T-helper 1 cell treated with Interleukin-12 subunit alpha and Interleukin-12 subunit beta and Interleukin-4 antibody, amounts not matched to agents 30 ng/mL and 1 ng/mL, for 36 hours (primary cell): Measurements from ENCODE around the gene KCNMB2. TPM values are rescaled to one million over a fixed set of nuclear protein-coding genes. Genes with fewer than 3 reads are reported as not detected.

Source experiments
- intact Hi-C: fragments of 100-400 bp; cut with micrococcal nuclease; formaldehyde crosslinking; loops from one replicate; pipeline ENCODE4 v1.15.1; 2024
- total RNA-seq: library from RNA; stranded (reverse); gene quantifications from 2 replicates; pipeline ENCODE4 v1.2.3, GENCODE V29; 2022

KCNMB2 gene
- total RNA-seq, 1 donor from 2014 or later: not detected

- intact Hi-C loops: no loop called here
Observed at GRCh38 chr3:178646186-178646862, 110.1 kb downstream of the KCNMB2 start.

GRCh38 chr3:178655488-178655887 is 119.3 kb downstream of the KCNMB2 start:
- intact Hi-C loops: no loop called here

- intact Hi-C loops: no loop called here
Observed at GRCh38 chr3:178658694-178659325, 122.6 kb downstream of the KCNMB2 start.

- intact Hi-C loops: no loop called here
Observed at GRCh38 chr3:178663201-178663934, 127.1 kb downstream of the KCNMB2 start.

GRCh38 chr3:178665747-178666146 is 129.5 kb downstream of the KCNMB2 start:
- intact Hi-C loops: no loop called here

- intact Hi-C loops: no loop called here
Observed at GRCh38 chr3:178669022-178669601, 132.9 kb downstream of the KCNMB2 start.

GRCh38 chr3:178669758-178670157 is 133.5 kb downstream of the KCNMB2 start:
- intact Hi-C loops: no loop called here

GRCh38 chr3:178671377-178671776 is 135.1 kb downstream of the KCNMB2 start:
- intact Hi-C loops: no loop called here

- intact Hi-C loops: no loop called here
Observed at GRCh38 chr3:178671791-178672190, 135.6 kb downstream of the KCNMB2 start.

GRCh38 chr3:178672275-178672674 is 136.0 kb downstream of the KCNMB2 start:
- intact Hi-C loops: no loop called here

GRCh38 chr3:178673529-178673928 is 137.3 kb downstream of the KCNMB2 start:
- intact Hi-C loops: no loop called here

- intact Hi-C loops: no loop called here
Observed at GRCh38 chr3:178676077-178676476, 139.8 kb downstream of the KCNMB2 start.

GRCh38 chr3:178676942-178677790 is 140.9 kb downstream of the KCNMB2 start:
- intact Hi-C loops: no loop called here

GRCh38 chr3:178677961-178678360 is 141.7 kb downstream of the KCNMB2 start:
- intact Hi-C loops: no loop called here

- intact Hi-C loops: no loop called here
Observed at GRCh38 chr3:178680037-178680436, 143.8 kb downstream of the KCNMB2 start.

- intact Hi-C loops: no loop called here
Observed at GRCh38 chr3:178680489-178680888, 144.3 kb downstream of the KCNMB2 start.

- intact Hi-C loops: no loop called here
Observed at GRCh38 chr3:178684881-178685590, 148.8 kb downstream of the KCNMB2 start.

GRCh38 chr3:178685591-178685906 is 149.3 kb downstream of the KCNMB2 start:
- intact Hi-C loops: no loop called here

GRCh38 chr3:178686826-178687225 is 150.6 kb downstream of the KCNMB2 start:
- intact Hi-C loops: no loop called here

GRCh38 chr3:178690571-178690970 is 154.3 kb downstream of the KCNMB2 start:
- intact Hi-C loops: no loop called here

- intact Hi-C loops: no loop called here
Observed at GRCh38 chr3:178699364-178699763, 163.1 kb downstream of the KCNMB2 start.
